ENCODE data around the gene PTPRA. TPM values are rescaled to one million over a fixed set of nuclear protein-coding genes. Genes with fewer than 3 reads are reported as not detected.

Gene PTPRA
- total and polyA plus RNA-seq, 2 of the 13 experiments (the other 11 are each of a cell fraction or from before 2014, with no cell fraction given) = 47.2 to 127 TPM

DNA sequence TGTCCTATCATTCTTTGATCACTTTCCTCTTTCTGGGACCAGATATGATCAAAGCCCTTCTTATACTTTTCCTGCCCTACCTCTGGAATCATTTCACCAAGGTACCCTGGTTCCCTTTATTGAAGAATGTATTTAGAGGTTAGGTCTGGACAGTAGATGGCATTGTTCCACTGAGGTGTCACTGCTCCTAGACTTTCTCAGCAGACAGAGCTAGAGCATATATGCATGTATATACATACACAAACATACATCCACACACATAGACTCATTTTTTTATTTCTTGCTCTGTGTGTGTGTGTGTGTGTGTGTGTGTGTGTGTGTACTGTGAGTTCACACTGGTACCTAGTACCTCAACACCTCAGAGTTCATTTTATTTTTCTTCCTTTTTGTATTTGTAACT lies 40.9 kb downstream of the PTPRA start (continued):
- TF ChIP-seq ZBTB46 (CRISPR knock-in tag; IDR thresholded peaks at IDR 0.05; ENCODE audit: borderline replicate concordance) = no peak
- TF ChIP-seq ZNF740 (CRISPR knock-in tag; IDR thresholded peaks at IDR 0.05) = no peak
- TF ChIP-seq, protein P1, sequence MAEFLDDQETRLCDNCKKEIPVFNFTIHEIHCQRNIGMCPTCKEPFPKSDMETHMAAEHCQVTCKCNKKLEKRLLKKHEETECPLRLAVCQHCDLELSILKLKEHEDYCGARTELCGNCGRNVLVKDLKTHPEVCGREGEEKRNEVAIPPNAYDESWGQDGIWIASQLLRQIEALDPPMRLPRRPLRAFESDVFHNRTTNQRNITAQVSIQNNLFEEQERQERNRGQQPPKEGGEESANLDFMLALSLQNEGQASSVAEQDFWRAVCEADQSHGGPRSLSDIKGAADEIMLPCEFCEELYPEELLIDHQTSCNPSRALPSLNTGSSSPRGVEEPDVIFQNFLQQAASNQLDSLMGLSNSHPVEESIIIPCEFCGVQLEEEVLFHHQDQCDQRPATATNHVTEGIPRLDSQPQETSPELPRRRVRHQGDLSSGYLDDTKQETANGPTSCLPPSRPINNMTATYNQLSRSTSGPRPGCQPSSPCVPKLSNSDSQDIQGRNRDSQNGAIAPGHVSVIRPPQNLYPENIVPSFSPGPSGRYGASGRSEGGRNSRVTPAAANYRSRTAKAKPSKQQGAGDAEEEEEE (CRISPR knock-in tag; IDR thresholded peaks at IDR 0.05; ENCODE audit: borderline replicate concordance) = no peak
- TF ChIP-seq FOXJ3 (CRISPR knock-in tag; IDR thresholded peaks at IDR 0.05; ENCODE audit: borderline replicate concordance) = no peak
- TF ChIP-seq POGZ (CRISPR knock-in tag; IDR thresholded peaks at IDR 0.05) = no peak
- no peak for TF ChIP-seq ZNF691 (CRISPR knock-in tag; IDR thresholded peaks at IDR 0.05; ENCODE audit: borderline replicate concordance, low read depth)
- TF ChIP-seq ZNF790 (CRISPR knock-in tag; IDR thresholded peaks at IDR 0.05; ENCODE audit: borderline replicate concordance) = 0 out of 2 replicates have a peak, but pooled peaks have one; percentile 37
- no peak for TF ChIP-seq TBP (CRISPR knock-in tag; IDR thresholded peaks at IDR 0.05)
- TF ChIP-seq USF2 (IDR thresholded peaks at IDR 0.05; ENCODE audit: low read depth, low read length) = no peak
- no peak for TF ChIP-seq USF2 (CRISPR knock-in tag; IDR thresholded peaks at IDR 0.05; ENCODE audit: borderline replicate concordance)
- 0 out of 2 replicates have a peak, but pooled peaks have one; percentile 53 for TF ChIP-seq KAT8 (CRISPR knock-in tag; IDR thresholded peaks at IDR 0.05)
- TF ChIP-seq ZNF232 (CRISPR knock-in tag; IDR thresholded peaks at IDR 0.05; ENCODE audit: borderline replicate concordance) = no peak
- no peak for TF ChIP-seq ZNF703 (CRISPR knock-in tag; IDR thresholded peaks at IDR 0.05; ENCODE audit: borderline replicate concordance)
- TF ChIP-seq SMYD3 (CRISPR knock-in tag; IDR thresholded peaks at IDR 0.05) = 0 out of 2 replicates have a peak, but pooled peaks have one; percentile 48
- TF ChIP-seq GATAD1 (CRISPR knock-in tag; IDR thresholded peaks at IDR 0.05) = 0 out of 2 replicates have a peak, but pooled peaks have one; percentile 23
- TF ChIP-seq ZFP62 (CRISPR knock-in tag; IDR thresholded peaks at IDR 0.05) = no peak
- TF ChIP-seq NFIC (IDR thresholded peaks at IDR 0.05; ENCODE audit: low read length) = no peak
- TF ChIP-seq ZNF496 (CRISPR knock-in tag; IDR thresholded peaks at IDR 0.05; ENCODE audit: insufficient replicate concordance) = no peak
- TF ChIP-seq, protein P2, sequence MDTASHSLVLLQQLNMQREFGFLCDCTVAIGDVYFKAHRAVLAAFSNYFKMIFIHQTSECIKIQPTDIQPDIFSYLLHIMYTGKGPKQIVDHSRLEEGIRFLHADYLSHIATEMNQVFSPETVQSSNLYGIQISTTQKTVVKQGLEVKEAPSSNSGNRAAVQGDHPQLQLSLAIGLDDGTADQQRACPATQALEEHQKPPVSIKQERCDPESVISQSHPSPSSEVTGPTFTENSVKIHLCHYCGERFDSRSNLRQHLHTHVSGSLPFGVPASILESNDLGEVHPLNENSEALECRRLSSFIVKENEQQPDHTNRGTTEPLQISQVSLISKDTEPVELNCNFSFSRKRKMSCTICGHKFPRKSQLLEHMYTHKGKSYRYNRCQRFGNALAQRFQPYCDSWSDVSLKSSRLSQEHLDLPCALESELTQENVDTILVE (CRISPR knock-in tag; IDR thresholded peaks at IDR 0.05) = no peak
- peak; percentile 75 for TF ChIP-seq MIXL1 (CRISPR knock-in tag; IDR thresholded peaks at IDR 0.05)
- TF ChIP-seq FOSL1 (CRISPR knock-in tag; IDR thresholded peaks at IDR 0.05; ENCODE audit: borderline replicate concordance) = no peak
- no peak for TF ChIP-seq ZNF367 (CRISPR knock-in tag; IDR thresholded peaks at IDR 0.05; ENCODE audit: borderline replicate concordance)
- TF ChIP-seq ZNF20 (CRISPR knock-in tag; IDR thresholded peaks at IDR 0.05) = no peak
- no peak for TF ChIP-seq REL (CRISPR knock-in tag; conservative IDR thresholded peaks at IDR 0.05)
